Subcutaneous abdominal adipose tissue (tissue), 5 donors: ENCODE measurements around the gene ITGB1BP1.

Experiments
- H3K27ac ChIP-seq: one replicate; pipeline ENCODE4 v1.7.0; 2013; ENCODE audit warnings: low read depth, mild to moderate bottlenecking, inconsistent platforms, low read length, moderate library complexity
- H3K27me3 ChIP-seq, 5 donors: one replicate each; pipeline ENCODE4 v1.7.0; 2013; ENCODE audit warnings: low read length in 5 of 5, inconsistent platforms in 1 of 5; ENCODE audit not compliant: control insufficient read depth in 5 of 5, insufficient read depth in 4 of 5
- H3K36me3 ChIP-seq, 5 donors: one replicate each; pipeline ENCODE4 v1.7.0; 2013; ENCODE audit warnings: low read length in 5 of 5; ENCODE audit not compliant: control insufficient read depth in 5 of 5, insufficient read depth in 5 of 5
- H3K4me1 ChIP-seq, 5 donors: one replicate each; pipeline ENCODE4 v1.7.0; 2013; ENCODE audit warnings: low read length in 5 of 5, mild to moderate bottlenecking in 3 of 5, moderate library complexity in 1 of 5; ENCODE audit not compliant: control insufficient read depth in 5 of 5, insufficient read depth in 5 of 5
- H3K4me3 ChIP-seq, 5 donors: one replicate each; pipeline ENCODE4 v1.7.0; 2013; ENCODE audit warnings: low read length in 5 of 5, low read depth in 1 of 5
- H3K9ac ChIP-seq, 5 donors: one replicate each; pipeline ENCODE4 v1.7.0; 2013; ENCODE audit warnings: low read length in 5 of 5, mild to moderate bottlenecking in 4 of 5, moderate library complexity in 3 of 5
- H3K9me3 ChIP-seq, 5 donors: one replicate each; pipeline ENCODE4 v1.7.0; 2013; ENCODE audit warnings: low read length in 5 of 5; ENCODE audit not compliant: control insufficient read depth in 5 of 5
- donor health status: healthy.
- donor health status: healthy.
- donor health status: healthy.
- donor health status: healthy.
- donor health status: healthy.

Gene ITGB1BP1

DNA sequence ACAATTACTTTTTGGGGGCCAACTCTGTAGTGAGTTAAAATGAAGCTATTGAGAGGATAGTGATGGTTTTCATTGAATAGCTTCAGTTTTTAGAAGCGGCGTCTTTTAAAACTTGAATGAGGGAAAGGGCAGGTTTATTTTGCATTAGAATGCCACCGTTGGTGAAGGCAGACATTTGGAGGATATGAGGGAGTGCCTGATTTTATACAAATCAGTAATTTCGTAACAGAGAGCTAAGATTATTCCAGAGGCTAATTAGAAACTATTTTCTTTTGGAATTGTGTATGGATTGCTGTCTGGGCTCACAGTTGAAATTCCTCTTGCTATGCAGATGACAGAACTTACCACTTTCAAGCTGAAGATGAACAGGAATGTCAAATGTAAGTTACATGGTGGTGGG lies 67.6 kb downstream of the ITGB1BP1 start:
- Histone ChIP-seq H3K36me3 (peaks cover 16 to 83% (median 67%) of the 10 kb centered on the region in 5 donors), H3K4me1 (peaks cover 0 to 14% (median 7%) of the 10 kb centered on the region in 5 donors), H3K9ac (no peak overlapping the region), H3K9me3 (no peaks in the 10 kb centered on the region), H3K27ac (no peak overlapping the region), H3K4me3 (no peak overlapping the region), H3K27me3 (no peaks in the 10 kb centered on the region)

DNA sequence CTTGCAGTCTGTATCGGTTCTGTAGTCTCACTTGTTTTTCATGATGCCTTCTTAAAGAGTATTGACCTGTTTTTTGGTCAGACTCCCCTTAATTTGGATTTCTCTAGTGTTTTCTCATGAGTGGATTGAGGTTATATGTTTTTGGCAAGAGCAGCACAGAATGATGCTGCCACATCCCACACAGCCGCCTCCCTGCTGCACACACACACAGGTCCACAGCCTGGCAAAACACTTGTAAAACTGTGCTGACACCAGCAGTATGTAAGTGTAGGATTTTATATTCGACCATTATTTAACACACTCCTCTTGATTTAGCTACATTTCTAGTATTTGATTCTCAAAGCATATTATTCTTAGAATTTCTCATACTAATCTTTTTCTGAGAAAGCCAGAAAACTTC lies 68.1 kb downstream of the ITGB1BP1 start:
- no peak overlapping the region for H3K9ac ChIP-seq
- no peak overlapping the region for H3K27ac ChIP-seq
- H3K9me3 ChIP-seq, result no peaks in the 10 kb centered on the region
- no peaks in the 10 kb centered on the region for H3K27me3 ChIP-seq
- H3K4me1 ChIP-seq, result peaks cover 0 to 14% (median 7%) of the 10 kb centered on the region in 5 donors
- H3K4me3 ChIP-seq, result no peak overlapping the region
- peaks cover 16 to 84% (median 70%) of the 10 kb centered on the region in 5 donors for H3K36me3 ChIP-seq

DNA sequence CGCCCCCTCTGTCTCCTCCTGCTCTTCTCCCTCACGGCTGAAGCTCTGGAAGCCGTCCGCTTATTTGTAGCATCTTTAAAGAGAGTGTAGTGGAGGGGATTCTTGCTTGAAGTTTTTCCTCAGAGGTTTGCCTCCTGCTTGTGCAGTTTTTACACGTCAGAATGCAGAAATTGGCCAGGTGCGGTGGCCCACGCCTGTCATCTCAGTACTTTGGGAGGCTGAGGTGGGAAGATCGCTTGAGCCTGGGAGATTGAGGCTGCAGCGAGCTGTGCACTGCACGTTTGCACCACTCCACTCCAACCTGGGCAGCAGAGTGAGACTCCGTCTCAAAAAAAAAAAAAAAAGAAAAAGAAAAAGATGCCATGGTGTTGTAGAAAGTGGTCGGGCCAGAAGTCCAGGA lies 69.0 kb downstream of the ITGB1BP1 start:
- H3K36me3 ChIP-seq, result peaks cover 10 to 76% (median 67%) of the 10 kb centered on the region in 5 donors
- H3K4me1 ChIP-seq, result peaks cover 0 to 14% (median 7%) of the 10 kb centered on the region in 5 donors
- no peak overlapping the region for H3K4me3 ChIP-seq
- H3K27ac ChIP-seq, result no peak overlapping the region
- no peaks in the 10 kb centered on the region for H3K27me3 ChIP-seq
- H3K9me3 ChIP-seq, result no peaks in the 10 kb centered on the region
- no peak overlapping the region for H3K9ac ChIP-seq
